Neural cell (in vitro differentiated cells): ENCODE measurements around the gene SFXN3. TPM values are rescaled to one million over a fixed set of nuclear protein-coding genes. Genes with fewer than 3 reads are reported as not detected.

Experiments
- H2AFZ ChIP-seq: fragments of 200-600, 300-800 bp; sonication (generic), shearing (Covaris generic); 2 replicates; pipeline ENCODE4 v1.6.0; 2014; ENCODE audit warnings: low read depth, mild to moderate bottlenecking, antibody characterized with exemption, low read length, moderate library complexity
- H3F3A ChIP-seq: fragments of 200-600 bp; shearing (Covaris generic); 2 replicates; pipeline ENCODE4 v1.6.1; 2016; ENCODE audit warnings: mild to moderate bottlenecking, moderate library complexity, mixed read lengths, antibody characterized with exemption, low read length; ENCODE audit not compliant: insufficient read depth, poor library complexity, severe bottlenecking
- H3K27ac ChIP-seq: fragments of 200-600, 300-800 bp; sonication (generic), shearing (Covaris generic); 2 replicates; pipeline ENCODE4 v1.5.1; 2014; ENCODE audit warnings: mild to moderate bottlenecking, low read length, moderate library complexity
- H3K27me3 ChIP-seq: fragments of 300-800, 200-600 bp; sonication (generic), shearing (Covaris generic); 2 replicates; pipeline ENCODE4 v1.6.0; 2014; ENCODE audit warnings: mild to moderate bottlenecking, low read depth, low read length, moderate library complexity; ENCODE audit not compliant: insufficient read depth
- H3K36me3 ChIP-seq: fragments of 300-800, 200-600 bp; sonication (generic), shearing (Covaris generic); 2 replicates; pipeline ENCODE4 v1.5.1; 2014; ENCODE audit warnings: mild to moderate bottlenecking, antibody characterized with exemption, low read length, moderate library complexity; ENCODE audit not compliant: insufficient read depth
- H3K4me2 ChIP-seq: fragments of 300-800, 200-600 bp; sonication (generic), shearing (Covaris generic); 2 replicates; pipeline ENCODE4 v1.6.0; 2014; ENCODE audit warnings: mild to moderate bottlenecking, low read length
- H3K4me3 ChIP-seq: fragments of 300-800, 200-600 bp; sonication (generic), shearing (Covaris generic); 2 replicates; pipeline ENCODE4 v1.5.1; 2014; ENCODE audit warnings: mild to moderate bottlenecking, low read length, moderate library complexity
- H3K79me2 ChIP-seq: fragments of 200-600 bp; shearing (Covaris generic); replicated peaks from 2 replicates; pipeline ENCODE4 v1.6.0; 2014; ENCODE audit warnings: mild to moderate bottlenecking, low read length, moderate library complexity; ENCODE audit not compliant: insufficient read depth
- H3K9ac ChIP-seq: fragments of 300-800, 200-600 bp; sonication (generic), shearing (Covaris generic); 2 replicates; pipeline ENCODE4 v1.6.1; 2016; ENCODE audit warnings: mild to moderate bottlenecking, low read length, mixed read lengths
- H3K9me2 ChIP-seq: fragments of 200-600 bp; shearing (Covaris generic); 2 replicates; pipeline ENCODE4 v1.6.1; 2016; ENCODE audit warnings: mild to moderate bottlenecking, low read length, mixed read lengths; ENCODE audit not compliant: insufficient read depth
- H3K9me3 ChIP-seq: fragments of 200-600, 300-800 bp; sonication (generic), shearing (Covaris generic); 2 replicates; pipeline ENCODE4 v1.6.1; 2016; ENCODE audit warnings: mild to moderate bottlenecking, mixed run types, low read length, moderate library complexity, mixed read lengths
- H4K20me1 ChIP-seq: fragments of 200-600 bp; shearing (Covaris generic); 2 replicates; pipeline ENCODE4 v1.6.1; 2016; ENCODE audit warnings: mild to moderate bottlenecking, mixed run types; ENCODE audit not compliant: insufficient read depth
- EP300 ChIP-seq: fragments of 450-650 bp; conservative IDR thresholded peaks from 2 replicates; pipeline ENCODE4 v1.6.1; 2014; ENCODE audit warnings: antibody characterized with exemption, mild to moderate bottlenecking, moderate library complexity; ENCODE audit not compliant: poor library complexity, severe bottlenecking
- EZH2 ChIP-seq: fragments of 200-600, 300-800 bp; shearing (Covaris generic), sonication (generic); IDR thresholded peaks from 2 replicates; pipeline ENCODE4 v1.6.1; 2014; ENCODE audit warnings: antibody characterized with exemption, low read length, borderline replicate concordance, mild to moderate bottlenecking; ENCODE audit not compliant: insufficient read depth, poor library complexity, severe bottlenecking
- POLR2AphosphoS5 ChIP-seq: IDR thresholded peaks from 2 replicates; pipeline ENCODE4 v1.6.1; 2012
- RAD21 ChIP-seq: fragments of 450-650 bp; conservative IDR thresholded peaks from 2 replicates; pipeline ENCODE4 v1.6.1; 2014; ENCODE audit warnings: antibody characterized with exemption, mild to moderate bottlenecking, moderate library complexity
- SMC3 ChIP-seq: fragments of 450-650 bp; conservative IDR thresholded peaks from 2 replicates; pipeline ENCODE4 v1.6.1; 2014; ENCODE audit warnings: antibody characterized with exemption, mild to moderate bottlenecking, moderate library complexity; ENCODE audit not compliant: poor library complexity
- TAF1 ChIP-seq: IDR thresholded peaks from 2 replicates; pipeline ENCODE4 v1.6.1; 2012; ENCODE audit warnings: low read depth
- polyA plus RNA-seq: library from polyadenylated mRNA; depleted of rRNA; stranded (reverse); fragments of >200 nt; gene quantifications from 2 replicates; pipeline ENCODE4 v1.2.3, GENCODE V29; 2014
- TF ChIP-seq, protein P1 (sequence below): fragments of 450-650 bp; IDR thresholded peaks from 2 replicates; pipeline ENCODE4 v1.5.1; 2014; ENCODE audit warnings: antibody characterized with exemption, mild to moderate bottlenecking, moderate library complexity; ENCODE audit not compliant: poor library complexity, severe bottlenecking

The SFXN3 gene
- polyA plus RNA-seq, 1 donor from 2014 or later: 52.1 TPM

DNA sequence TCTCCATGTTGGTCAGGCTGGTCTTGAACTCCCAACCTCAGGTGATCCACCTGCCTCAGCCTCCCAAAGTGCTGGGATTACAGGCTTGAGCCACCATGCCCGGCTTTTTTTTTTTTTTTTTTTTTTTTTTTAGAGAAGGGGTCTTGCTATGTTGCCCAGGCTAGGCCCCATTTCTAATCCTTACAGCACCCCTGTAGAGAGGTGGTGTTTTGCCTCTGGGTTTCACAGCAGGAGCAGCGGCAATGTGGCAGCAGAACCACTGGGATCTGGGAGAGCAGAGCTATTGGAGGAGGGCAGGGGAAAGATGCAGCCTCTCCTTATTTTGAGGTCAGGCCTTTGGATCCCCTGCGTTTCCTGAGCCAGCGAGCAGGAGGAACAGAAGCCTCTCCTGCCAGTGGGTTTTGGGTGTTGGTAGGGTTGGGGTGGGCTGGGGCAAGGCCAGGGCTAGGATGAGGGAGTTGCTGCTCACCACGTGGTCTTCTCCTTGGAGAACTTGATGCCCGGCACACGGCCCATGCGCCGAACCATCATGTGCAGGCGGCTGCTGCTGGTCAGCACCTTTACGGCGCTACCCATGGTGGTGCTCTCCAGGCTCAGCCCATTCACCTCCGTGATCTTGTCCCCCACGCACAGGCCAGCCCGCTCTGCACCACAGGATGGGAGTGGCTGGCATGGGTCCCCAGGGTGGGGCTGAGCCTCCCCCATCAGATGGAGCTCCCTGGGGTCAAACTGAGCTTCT is 7.9 kb upstream of the SFXN3 start (continued):
- TF ChIP-seq EP300: no peak
- TF ChIP-seq RAD21: no peak

DNA sequence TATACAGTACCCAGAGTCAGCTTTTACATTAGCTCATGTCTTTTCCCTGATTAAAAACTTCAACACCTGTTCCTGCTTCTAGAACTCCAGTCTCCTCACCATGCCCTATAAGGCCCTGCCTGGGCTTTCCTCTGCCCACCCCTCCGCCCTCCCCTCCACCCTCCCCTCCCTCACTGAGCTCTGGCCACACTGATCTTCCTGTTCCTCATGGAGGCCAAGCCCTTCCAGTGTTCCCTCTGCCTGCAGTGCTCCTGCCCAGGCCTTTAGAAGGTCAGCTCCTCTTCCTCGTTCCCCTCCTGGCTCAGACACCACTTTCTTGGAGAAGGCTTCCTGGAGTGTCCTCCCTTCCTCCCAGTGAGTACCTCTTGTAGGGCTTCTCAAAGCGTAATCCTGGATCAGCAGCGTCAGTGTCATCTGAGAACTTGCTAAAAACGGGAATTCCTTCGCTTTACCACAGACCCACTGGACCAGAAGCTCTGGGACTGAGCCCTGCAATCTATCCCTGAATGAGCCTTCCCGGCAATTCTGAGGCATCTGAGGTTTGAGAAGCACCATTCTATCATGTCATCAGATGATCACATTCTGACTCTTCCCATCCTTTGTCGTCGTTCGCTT is 3.8 kb upstream of the SFXN3 start:
- TF ChIP-seq, protein P1, sequence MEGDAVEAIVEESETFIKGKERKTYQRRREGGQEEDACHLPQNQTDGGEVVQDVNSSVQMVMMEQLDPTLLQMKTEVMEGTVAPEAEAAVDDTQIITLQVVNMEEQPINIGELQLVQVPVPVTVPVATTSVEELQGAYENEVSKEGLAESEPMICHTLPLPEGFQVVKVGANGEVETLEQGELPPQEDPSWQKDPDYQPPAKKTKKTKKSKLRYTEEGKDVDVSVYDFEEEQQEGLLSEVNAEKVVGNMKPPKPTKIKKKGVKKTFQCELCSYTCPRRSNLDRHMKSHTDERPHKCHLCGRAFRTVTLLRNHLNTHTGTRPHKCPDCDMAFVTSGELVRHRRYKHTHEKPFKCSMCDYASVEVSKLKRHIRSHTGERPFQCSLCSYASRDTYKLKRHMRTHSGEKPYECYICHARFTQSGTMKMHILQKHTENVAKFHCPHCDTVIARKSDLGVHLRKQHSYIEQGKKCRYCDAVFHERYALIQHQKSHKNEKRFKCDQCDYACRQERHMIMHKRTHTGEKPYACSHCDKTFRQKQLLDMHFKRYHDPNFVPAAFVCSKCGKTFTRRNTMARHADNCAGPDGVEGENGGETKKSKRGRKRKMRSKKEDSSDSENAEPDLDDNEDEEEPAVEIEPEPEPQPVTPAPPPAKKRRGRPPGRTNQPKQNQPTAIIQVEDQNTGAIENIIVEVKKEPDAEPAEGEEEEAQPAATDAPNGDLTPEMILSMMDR: no peak
- no peak for TF ChIP-seq TAF1
- no peak for TF ChIP-seq POLR2AphosphoS5
- no peak for TF ChIP-seq EZH2
- Histone ChIP-seq H3K36me3 (no peaks in the 10 kb centered on the region), H3F3A (no peaks in the 10 kb centered on the region), H3K4me2 (no peak overlapping the region), H3K9me2 (no peaks in the 10 kb centered on the region), H3K79me2 (no peaks in the 10 kb centered on the region), H3K9ac (no peak overlapping the region), H3K9me3 (no peaks in the 10 kb centered on the region), H3K4me3 (no peak overlapping the region), H2AFZ (no peak overlapping the region), H3K27me3 (peaks cover 37% of the 10 kb centered on the region), H4K20me1 (no peaks in the 10 kb centered on the region), H3K27ac (no peak overlapping the region)

DNA sequence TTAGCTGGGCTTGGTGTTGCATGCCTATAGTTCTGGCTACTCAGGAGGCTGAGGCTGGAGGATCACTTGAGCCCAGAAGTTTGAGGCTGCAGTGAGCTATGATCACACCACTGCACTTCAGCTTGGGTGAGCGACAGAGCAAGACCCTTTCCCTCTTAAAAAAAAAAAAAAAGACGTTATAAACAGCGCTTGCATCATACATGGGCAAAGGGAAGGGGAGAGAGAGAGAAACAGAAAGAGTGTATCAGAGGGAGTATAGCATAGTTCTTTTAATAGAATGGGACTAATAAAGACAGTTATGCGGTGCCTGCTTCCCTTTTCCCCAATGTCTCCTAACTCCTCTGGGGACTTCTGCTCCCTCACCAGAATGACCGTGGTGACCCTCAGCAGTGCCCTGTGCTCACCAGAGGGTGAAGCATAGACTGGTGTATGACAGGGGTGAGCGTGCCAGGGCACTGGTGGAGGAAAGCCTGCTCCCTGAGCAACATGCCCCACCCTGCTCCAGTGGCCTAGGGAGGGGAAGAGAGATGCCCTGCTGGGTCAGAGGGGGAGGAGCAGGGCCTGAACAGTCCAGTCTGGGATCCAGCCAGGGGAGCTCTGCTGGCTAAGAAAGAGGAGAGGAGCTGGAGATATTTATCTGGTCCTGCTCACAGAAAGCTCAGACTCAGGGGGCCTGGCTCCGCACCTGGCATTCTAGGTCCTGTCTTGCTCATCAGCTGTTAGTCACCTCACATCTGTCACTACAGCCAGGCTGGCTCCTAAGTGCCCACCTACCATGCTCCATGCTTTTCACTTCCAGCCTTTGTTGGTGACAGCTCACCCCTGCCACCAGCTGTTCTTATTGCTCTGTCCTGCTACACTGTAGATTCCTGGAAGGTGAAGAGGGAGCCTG is 2.3 kb upstream of the SFXN3 start:
- no peaks in the 10 kb centered on the region for H3K9me2 ChIP-seq
- no peaks in the 10 kb centered on the region for H3K79me2 ChIP-seq
- no peak overlapping the region for H3K27ac ChIP-seq
- H3K4me2 ChIP-seq: no peak overlapping the region
- no peaks in the 10 kb centered on the region for H4K20me1 ChIP-seq
- no peaks in the 10 kb centered on the region for H3K9me3 ChIP-seq
- no peak overlapping the region for H3K4me3 ChIP-seq
- H2AFZ ChIP-seq: no peak overlapping the region
- no peak for TF ChIP-seq SMC3
- no peak overlapping the region for H3K9ac ChIP-seq
- H3F3A ChIP-seq: no peaks in the 10 kb centered on the region
- H3K27me3 ChIP-seq: peaks cover 46% of the 10 kb centered on the region
- no peaks in the 10 kb centered on the region for H3K36me3 ChIP-seq
